ENCODE data around the gene RADIL. TPM values are rescaled to one million over a fixed set of nuclear protein-coding genes. Genes with fewer than 3 reads are reported as not detected.

Gene RADIL
- total and polyA plus RNA-seq, 2 of the 13 experiments (the other 11 are each of a cell fraction or from before 2014, with no cell fraction given), result 0.05 to 0.09 TPM

DNA sequence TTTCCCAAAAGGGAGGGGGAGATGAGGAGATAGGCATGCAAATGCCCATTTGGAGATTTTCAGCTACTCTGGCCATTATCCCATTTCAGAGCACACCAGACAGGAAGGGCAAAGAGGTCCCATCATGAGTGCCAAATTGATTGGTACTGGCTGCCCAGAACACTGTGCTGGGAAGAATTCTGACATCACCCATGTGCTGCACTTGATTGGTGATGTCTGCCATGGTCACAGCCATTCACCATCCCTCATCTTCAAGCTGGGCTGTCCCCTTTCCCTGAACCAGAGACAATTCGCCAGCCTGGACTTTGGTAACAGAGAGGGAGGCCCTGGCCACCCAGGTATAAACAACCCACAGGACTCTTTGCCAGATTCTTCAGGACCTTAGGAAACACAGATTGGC, 23.2 kb upstream of the RADIL start:
- Histone ChIP-seq H3K79me2 (ENCODE audit: insufficient read depth, low read length) (no peaks in the 10 kb centered on the region), H3K9ac (ENCODE audit: insufficient read depth, low read depth, low read length) (no peak overlapping the region), H3K4me2 (ENCODE audit: low read depth, low read length) (no peak overlapping the region), H3K4me3 (replicated peaks in 1 of 3; ENCODE audit: insufficient read depth in 1 of 3, low read depth in 2 of 3, low read length in 3 of 3) (no peak overlapping the region), H2AFZ (ENCODE audit: low read length) (no peak overlapping the region), H3K4me1 (ENCODE audit: insufficient read depth, low read length) (no peaks in the 10 kb centered on the region), H3K36me3 (replicated peaks in 1 of 2; ENCODE audit: control insufficient read depth in 1 of 2, insufficient read depth in 2 of 2, low read length in 2 of 2) (no peaks in the 10 kb centered on the region), H3K27me3 (ENCODE audit: control insufficient read depth in 1 of 2, insufficient read depth in 2 of 2, low read length in 2 of 2) (peaks cover 0 to 19% of the 10 kb centered on the region in 2 experiments; a peak in 1 of 5 replicates), H3K9me3 (ENCODE audit: low read length) (no peaks in the 10 kb centered on the region), H4K20me1 (ENCODE audit: insufficient read depth, low read length) (no peaks in the 10 kb centered on the region), H3K27ac (ENCODE audit: extremely low read length, insufficient read depth, low read length) (no peak overlapping the region)
- POLR2A ChIA-PET, result no interaction called here
- TF ChIP-seq MTA1 (CRISPR knock-in tag; IDR thresholded peaks at IDR 0.05; ENCODE audit: borderline replicate concordance), result no peak
- TF ChIP-seq SMAD9 (CRISPR knock-in tag; IDR thresholded peaks at IDR 0.05), result no peak
- TF ChIP-seq, protein P1, sequence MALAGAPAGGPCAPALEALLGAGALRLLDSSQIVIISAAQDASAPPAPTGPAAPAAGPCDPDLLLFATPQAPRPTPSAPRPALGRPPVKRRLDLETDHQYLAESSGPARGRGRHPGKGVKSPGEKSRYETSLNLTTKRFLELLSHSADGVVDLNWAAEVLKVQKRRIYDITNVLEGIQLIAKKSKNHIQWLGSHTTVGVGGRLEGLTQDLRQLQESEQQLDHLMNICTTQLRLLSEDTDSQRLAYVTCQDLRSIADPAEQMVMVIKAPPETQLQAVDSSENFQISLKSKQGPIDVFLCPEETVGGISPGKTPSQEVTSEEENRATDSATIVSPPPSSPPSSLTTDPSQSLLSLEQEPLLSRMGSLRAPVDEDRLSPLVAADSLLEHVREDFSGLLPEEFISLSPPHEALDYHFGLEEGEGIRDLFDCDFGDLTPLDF (CRISPR knock-in tag; IDR thresholded peaks at IDR 0.05), result no peak
- TF ChIP-seq, protein P2, sequence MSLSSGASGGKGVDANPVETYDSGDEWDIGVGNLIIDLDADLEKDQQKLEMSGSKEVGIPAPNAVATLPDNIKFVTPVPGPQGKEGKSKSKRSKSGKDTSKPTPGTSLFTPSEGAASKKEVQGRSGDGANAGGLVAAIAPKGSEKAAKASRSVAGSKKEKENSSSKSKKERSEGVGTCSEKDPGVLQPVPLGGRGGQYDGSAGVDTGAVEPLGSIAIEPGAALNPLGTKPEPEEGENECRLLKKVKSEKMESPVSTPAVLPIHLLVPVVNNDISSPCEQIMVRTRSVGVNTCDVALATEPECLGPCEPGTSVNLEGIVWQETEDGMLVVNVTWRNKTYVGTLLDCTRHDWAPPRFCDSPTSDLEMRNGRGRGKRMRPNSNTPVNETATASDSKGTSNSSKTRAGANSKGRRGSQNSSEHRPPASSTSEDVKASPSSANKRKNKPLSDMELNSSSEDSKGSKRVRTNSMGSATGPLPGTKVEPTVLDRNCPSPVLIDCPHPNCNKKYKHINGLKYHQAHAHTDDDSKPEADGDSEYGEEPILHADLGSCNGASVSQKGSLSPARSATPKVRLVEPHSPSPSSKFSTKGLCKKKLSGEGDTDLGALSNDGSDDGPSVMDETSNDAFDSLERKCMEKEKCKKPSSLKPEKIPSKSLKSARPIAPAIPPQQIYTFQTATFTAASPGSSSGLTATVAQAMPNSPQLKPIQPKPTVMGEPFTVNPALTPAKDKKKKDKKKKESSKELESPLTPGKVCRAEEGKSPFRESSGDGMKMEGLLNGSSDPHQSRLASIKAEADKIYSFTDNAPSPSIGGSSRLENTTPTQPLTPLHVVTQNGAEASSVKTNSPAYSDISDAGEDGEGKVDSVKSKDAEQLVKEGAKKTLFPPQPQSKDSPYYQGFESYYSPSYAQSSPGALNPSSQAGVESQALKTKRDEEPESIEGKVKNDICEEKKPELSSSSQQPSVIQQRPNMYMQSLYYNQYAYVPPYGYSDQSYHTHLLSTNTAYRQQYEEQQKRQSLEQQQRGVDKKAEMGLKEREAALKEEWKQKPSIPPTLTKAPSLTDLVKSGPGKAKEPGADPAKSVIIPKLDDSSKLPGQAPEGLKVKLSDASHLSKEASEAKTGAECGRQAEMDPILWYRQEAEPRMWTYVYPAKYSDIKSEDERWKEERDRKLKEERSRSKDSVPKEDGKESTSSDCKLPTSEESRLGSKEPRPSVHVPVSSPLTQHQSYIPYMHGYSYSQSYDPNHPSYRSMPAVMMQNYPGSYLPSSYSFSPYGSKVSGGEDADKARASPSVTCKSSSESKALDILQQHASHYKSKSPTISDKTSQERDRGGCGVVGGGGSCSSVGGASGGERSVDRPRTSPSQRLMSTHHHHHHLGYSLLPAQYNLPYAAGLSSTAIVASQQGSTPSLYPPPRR (CRISPR knock-in tag; IDR thresholded peaks at IDR 0.05; ENCODE audit: borderline replicate concordance), result no peak
- TF ChIP-seq, protein P3, sequence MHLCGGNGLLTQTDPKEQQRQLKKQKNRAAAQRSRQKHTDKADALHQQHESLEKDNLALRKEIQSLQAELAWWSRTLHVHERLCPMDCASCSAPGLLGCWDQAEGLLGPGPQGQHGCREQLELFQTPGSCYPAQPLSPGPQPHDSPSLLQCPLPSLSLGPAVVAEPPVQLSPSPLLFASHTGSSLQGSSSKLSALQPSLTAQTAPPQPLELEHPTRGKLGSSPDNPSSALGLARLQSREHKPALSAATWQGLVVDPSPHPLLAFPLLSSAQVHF (CRISPR knock-in tag; IDR thresholded peaks at IDR 0.05), result no peak
- TF ChIP-seq ZNF569 (CRISPR knock-in tag; IDR thresholded peaks at IDR 0.05; ENCODE audit: borderline replicate concordance), result no peak
- TF ChIP-seq MED13 (CRISPR knock-in tag; IDR thresholded peaks at IDR 0.05), result no peak
- TF ChIP-seq ZNF496 (CRISPR knock-in tag; IDR thresholded peaks at IDR 0.05; ENCODE audit: insufficient replicate concordance), result no peak
- no peak for TF ChIP-seq ZNF761 (CRISPR knock-in tag; conservative IDR thresholded peaks at IDR 0.05)
- no peak for TF ChIP-seq ZNF343 (CRISPR knock-in tag; IDR thresholded peaks at IDR 0.05)
- TF ChIP-seq ZNF337 (CRISPR knock-in tag; IDR thresholded peaks at IDR 0.05; ENCODE audit: borderline replicate concordance, low read depth), result no peak
- no peak for TF ChIP-seq SETDB1 (CRISPR knock-in tag; IDR thresholded peaks at IDR 0.05; ENCODE audit: borderline replicate concordance)
- no peak for TF ChIP-seq ZIK1 (CRISPR knock-in tag; IDR thresholded peaks at IDR 0.05; ENCODE audit: borderline replicate concordance, low read depth)
- no peak for TF ChIP-seq MEIS1 (CRISPR knock-in tag; IDR thresholded peaks at IDR 0.05; ENCODE audit: borderline replicate concordance)
- TF ChIP-seq SAFB2 (CRISPR knock-in tag; IDR thresholded peaks at IDR 0.05; ENCODE audit: borderline replicate concordance, low read depth), result no peak
- TF ChIP-seq FOXO1 (CRISPR knock-in tag; IDR thresholded peaks at IDR 0.05), result no peak
- no peak for TF ChIP-seq HMG20A (CRISPR knock-in tag; IDR thresholded peaks at IDR 0.05; ENCODE audit: borderline replicate concordance)
- no peak for TF ChIP-seq FOXP1 (IDR thresholded peaks at IDR 0.05)
- TF ChIP-seq FOXP1 (CRISPR knock-in tag; IDR thresholded peaks at IDR 0.05), result no peak
- TF ChIP-seq KLF13 (CRISPR knock-in tag; IDR thresholded peaks at IDR 0.05), result no peak
- DNase-seq (ENCODE audit: low spot score) (no peak), ATAC-seq (no peak; the same call in 2 of the 3 replicates), FAIRE-seq (no peak)
- CTCF ChIA-PET (ENCODE audit: low intra/inter-chr PET ratio, low total read pairs), result no interaction called here
- intact Hi-C loops (cut with micrococcal nuclease; ENCODE audit: unreplicated experiment) (no loop called here), in situ Hi-C loops (cut with HindIII; ENCODE audit: extremely low pct_ligation_motif_present, low pct_unique_long_range_greater_than_20kb) (no loop called here)
- BruUV-seq (replicated peaks), result no TSS peak
- WGBS (ENCODE audit: low lambda C conversion rate), result no CpG with 5 or more reads among the region's 1 CpG
